ENCODE results near the gene PCSK2. TPM values are rescaled to one million over a fixed set of nuclear protein-coding genes. Genes with fewer than 3 reads are reported as not detected.

PCSK2 gene
- total RNA-seq, 5 donors from 2014 or later (not counting 1 experiment from before 2014, with no cell fraction given), result not detected

DNA sequence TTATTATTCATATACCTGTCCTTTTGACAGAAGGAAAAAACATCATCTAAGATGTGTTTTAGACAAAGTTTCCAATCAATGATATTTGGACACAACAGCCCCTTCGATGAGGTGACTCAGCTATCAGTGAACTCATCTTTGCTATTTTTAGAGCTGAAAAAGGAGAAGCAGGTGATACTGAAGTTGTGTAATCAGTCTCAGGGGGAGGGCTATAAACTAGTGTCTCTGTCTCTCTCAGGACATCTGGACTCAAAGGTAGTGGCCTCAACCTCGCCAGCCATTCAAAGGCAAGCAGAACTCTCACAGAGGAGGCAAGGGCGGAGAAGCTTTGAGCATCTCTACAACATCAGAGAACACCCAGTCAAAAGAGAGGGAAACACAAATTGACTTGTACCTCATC lies 168.9 kb downstream of the PCSK2 start:
- POLR2A ChIA-PET, result no interaction called here
- no peak overlapping the region for H3K27ac ChIP-seq (ENCODE audit: low read length)
- Mint-ChIP-seq H3K27me3 (peaks cover 12 to 15% of the 10 kb centered on the region in 2 donors), H3K9me3 (no peaks in the 10 kb centered on the region), H3K36me3 (no peaks in the 10 kb centered on the region), H3K4me1 (no peaks in the 10 kb centered on the region), H3K4me3 (no peak overlapping the region), H3K27ac (no peak overlapping the region)
- peaks cover 0 to 5% of the 10 kb centered on the region in 2 experiments for H3K27me3 ChIP-seq (replicated peaks in 1 of 2; ENCODE audit: control insufficient read depth in 2 of 2, extremely low read depth in 1 of 2, insufficient read depth in 2 of 2, low read length in 1 of 2)
- 70% methylated on average over 3 of the region's 3 CpGs for WGBS (ENCODE audit: insufficient coverage)
- ATAC-seq (replicated peaks in 1 of 4) (no peak), DNase-seq (no peak)
- no peaks in the 10 kb centered on the region for H3K36me3 ChIP-seq (ENCODE audit: control insufficient read depth in 2 of 2, extremely low read depth in 1 of 2, insufficient read depth in 1 of 2, low read length in 1 of 2)
- H3K4me1 ChIP-seq (ENCODE audit: control insufficient read depth in 1 of 2, extremely low read depth in 1 of 2, insufficient read depth in 2 of 2, low read length in 2 of 2), result no peaks in the 10 kb centered on the region
- CTCF ChIA-PET, result no interaction called here
- no peak overlapping the region for H3K4me3 ChIP-seq (ENCODE audit: control insufficient read depth in 1 of 2, extremely low read depth in 1 of 2, low read length in 1 of 2)
- no peaks in the 10 kb centered on the region for H3K9me3 ChIP-seq

DNA sequence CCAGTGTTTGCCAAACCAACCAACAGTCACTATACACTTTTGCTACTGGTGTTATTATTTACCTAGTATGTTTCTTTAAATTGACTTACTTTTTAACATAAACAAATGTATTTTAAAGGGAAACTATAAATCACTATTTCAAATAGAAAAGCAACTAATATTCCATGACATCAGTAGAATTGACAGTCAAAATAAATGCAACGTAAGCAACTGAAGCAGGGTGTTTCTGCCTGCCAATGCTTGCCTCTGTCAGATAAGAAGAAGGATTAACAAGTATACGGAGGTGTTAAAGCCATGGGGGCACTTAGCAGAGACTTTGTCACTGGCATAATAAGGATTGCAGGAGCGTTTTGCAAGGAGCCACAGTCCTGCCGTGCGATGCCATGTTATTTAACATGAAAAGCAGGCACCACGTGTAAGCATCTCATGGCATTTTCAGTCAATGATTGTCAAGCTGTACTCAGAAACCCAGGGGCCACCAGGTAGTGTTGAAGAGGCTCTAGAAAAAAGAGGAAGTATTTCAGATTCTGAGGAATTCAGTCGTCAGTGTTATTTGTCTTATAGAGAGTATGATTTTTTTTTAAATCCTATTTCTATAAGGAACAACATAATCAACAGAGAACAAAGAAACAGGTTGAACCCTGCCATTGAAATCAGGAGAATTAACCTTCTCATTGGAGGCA lies 172.6 kb downstream of the PCSK2 start:
- DNase-seq, result no peak
- no peaks in the 10 kb centered on the region for H3K4me1 Mint-ChIP-seq
- 60% methylated on average over 3 of the region's 7 CpGs for WGBS (ENCODE audit: insufficient coverage)
- POLR2A ChIA-PET, result no interaction called here
- H3K4me3 ChIP-seq (ENCODE audit: control insufficient read depth in 1 of 2, extremely low read depth in 1 of 2, low read length in 1 of 2), result no peak overlapping the region
- H3K4me1 ChIP-seq (ENCODE audit: control insufficient read depth in 1 of 2, extremely low read depth in 1 of 2, insufficient read depth in 2 of 2, low read length in 2 of 2), result no peaks in the 10 kb centered on the region
- no peak overlapping the region for H3K27ac Mint-ChIP-seq
- no peak overlapping the region for H3K27ac ChIP-seq (ENCODE audit: low read length)
- H3K27me3 Mint-ChIP-seq, result peaks cover 9 to 14% of the 10 kb centered on the region in 2 donors
- no peaks in the 10 kb centered on the region for H3K36me3 Mint-ChIP-seq
- H3K9me3 Mint-ChIP-seq, result no peaks in the 10 kb centered on the region
- H3K9me3 ChIP-seq, result no peaks in the 10 kb centered on the region
- H3K4me3 Mint-ChIP-seq, result no peak overlapping the region
- H3K27me3 ChIP-seq (replicated peaks in 1 of 2; ENCODE audit: control insufficient read depth in 2 of 2, extremely low read depth in 1 of 2, insufficient read depth in 2 of 2, low read length in 1 of 2), result peaks cover 0 to 5% of the 10 kb centered on the region in 2 experiments
- CTCF ChIA-PET, result no interaction called here
- no peaks in the 10 kb centered on the region for H3K36me3 ChIP-seq (ENCODE audit: control insufficient read depth in 2 of 2, extremely low read depth in 1 of 2, insufficient read depth in 1 of 2, low read length in 1 of 2)
- no peak for ATAC-seq (replicated peaks in 1 of 4)

DNA sequence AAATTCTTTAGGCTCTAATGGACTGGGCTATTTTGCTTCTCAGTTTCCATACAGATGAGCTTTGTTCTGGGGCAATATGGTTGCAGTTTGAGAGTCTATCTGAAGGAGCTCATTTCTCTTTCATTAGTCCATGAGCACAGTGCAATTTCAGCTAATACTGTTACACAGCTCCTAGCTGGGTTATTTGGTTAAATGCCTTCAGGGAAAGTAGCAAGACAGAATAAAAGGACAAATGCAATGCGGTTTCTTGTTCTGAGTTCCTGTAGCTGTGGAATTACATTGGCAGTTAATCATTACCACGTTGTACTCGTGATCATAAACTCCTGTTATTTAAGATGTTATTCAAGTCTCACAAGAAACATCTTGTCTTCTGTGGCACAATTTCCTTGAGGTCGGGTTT lies 176.6 kb downstream of the PCSK2 start:
- ATAC-seq (replicated peaks in 1 of 4) (no peak), DNase-seq (no peak)
- no peak overlapping the region for H3K4me3 Mint-ChIP-seq
- no peaks in the 10 kb centered on the region for H3K36me3 Mint-ChIP-seq
- H3K27ac ChIP-seq (ENCODE audit: low read length), result no peak overlapping the region
- 80% methylated on average over 2 of the region's 4 CpGs for WGBS (ENCODE audit: insufficient coverage)
- ChIA-PET POLR2A (no interaction called here), CTCF (no interaction called here)
- H3K9me3 ChIP-seq, result no peaks in the 10 kb centered on the region
- no peak overlapping the region for H3K27ac Mint-ChIP-seq
- H3K27me3 Mint-ChIP-seq, result peaks cover 14 to 15% of the 10 kb centered on the region in 2 donors
- H3K4me1 Mint-ChIP-seq, result no peaks in the 10 kb centered on the region
- no peaks in the 10 kb centered on the region for H3K9me3 Mint-ChIP-seq
- H3K4me1 ChIP-seq (ENCODE audit: control insufficient read depth in 1 of 2, extremely low read depth in 1 of 2, insufficient read depth in 2 of 2, low read length in 2 of 2), result no peaks in the 10 kb centered on the region
- H3K36me3 ChIP-seq (ENCODE audit: control insufficient read depth in 2 of 2, extremely low read depth in 1 of 2, insufficient read depth in 1 of 2, low read length in 1 of 2), result no peaks in the 10 kb centered on the region
- H3K4me3 ChIP-seq (ENCODE audit: control insufficient read depth in 1 of 2, extremely low read depth in 1 of 2, low read length in 1 of 2), result no peak overlapping the region
- H3K27me3 ChIP-seq (replicated peaks in 1 of 2; ENCODE audit: control insufficient read depth in 2 of 2, extremely low read depth in 1 of 2, insufficient read depth in 2 of 2, low read length in 1 of 2), result peaks cover 2 to 3% of the 10 kb centered on the region in 2 experiments

DNA sequence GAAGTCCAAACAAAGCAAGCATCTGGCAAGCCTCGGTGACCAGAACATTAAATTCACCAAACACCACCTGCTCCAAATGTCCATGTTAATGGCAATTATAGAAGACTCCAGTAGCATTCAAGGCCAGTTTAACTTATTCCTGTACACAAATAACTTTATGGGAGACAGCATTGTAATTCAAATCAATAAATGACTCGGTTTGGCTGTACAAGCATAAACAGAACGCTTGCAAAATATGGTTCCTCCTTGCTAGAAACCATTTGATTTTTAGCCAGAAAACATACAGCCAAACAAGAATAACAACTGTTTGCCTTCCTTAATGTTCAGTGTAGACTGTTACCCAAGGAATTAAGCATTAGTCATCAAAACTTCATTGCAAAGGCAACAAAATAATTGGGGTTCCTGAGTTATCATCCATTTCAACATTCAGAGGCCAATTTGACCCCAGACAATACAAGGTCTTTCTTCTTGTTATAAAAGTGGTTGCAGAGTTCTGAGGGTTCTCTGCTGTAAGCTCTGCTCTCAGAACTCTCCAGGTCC lies 179.3 kb downstream of the PCSK2 start:
- 100% methylated on average over 3 of the region's 3 CpGs for WGBS (ENCODE audit: insufficient coverage)
- POLR2A ChIA-PET, result no interaction called here

DNA sequence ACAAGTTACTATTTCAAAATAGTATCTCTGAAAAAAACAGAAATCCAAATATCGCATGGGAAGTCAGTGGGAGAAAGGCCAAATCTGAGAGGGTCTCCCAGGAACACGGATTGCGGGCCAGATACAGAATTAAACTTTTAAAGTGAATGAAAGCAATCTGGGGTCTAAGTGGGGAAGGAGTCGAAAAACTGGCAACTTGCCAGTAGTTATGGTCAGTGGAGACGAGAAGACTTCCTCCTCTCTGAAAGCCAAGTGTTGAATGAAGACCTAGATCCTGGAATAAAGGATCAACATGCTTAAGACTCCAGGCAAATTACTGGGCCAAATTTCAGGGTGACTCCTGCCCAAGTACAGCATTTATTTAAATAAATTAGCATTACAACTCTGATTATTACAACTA lies 180.7 kb downstream of the PCSK2 start:
- Mint-ChIP-seq H3K9me3 (peaks cover 0 to 6% (median 3%) of the 10 kb centered on the region in 3 donors), H3K4me1 (no peaks in the 10 kb centered on the region), H3K27me3 (peaks cover 27 to 29% of the 10 kb centered on the region in 2 donors), H3K27ac (no peak overlapping the region), H3K4me3 (no peak overlapping the region), H3K36me3 (no peaks in the 10 kb centered on the region)
- H3K9me3 ChIP-seq, result no peaks in the 10 kb centered on the region
- no peak for DNase-seq
- no peaks in the 10 kb centered on the region for H3K4me1 ChIP-seq (ENCODE audit: control insufficient read depth in 1 of 2, extremely low read depth in 1 of 2, insufficient read depth in 2 of 2, low read length in 2 of 2)
- CTCF ChIA-PET, result no interaction called here
- WGBS (ENCODE audit: insufficient coverage), result 62% methylated on average over 3 of the region's 5 CpGs
- no peak overlapping the region for H3K27ac ChIP-seq (ENCODE audit: low read length)
- POLR2A ChIA-PET, result no interaction called here
- no peaks in the 10 kb centered on the region for H3K36me3 ChIP-seq (ENCODE audit: control insufficient read depth in 2 of 2, extremely low read depth in 1 of 2, insufficient read depth in 1 of 2, low read length in 1 of 2)
- peaks cover 2 to 6% of the 10 kb centered on the region in 2 experiments for H3K27me3 ChIP-seq (replicated peaks in 1 of 2; ENCODE audit: control insufficient read depth in 2 of 2, extremely low read depth in 1 of 2, insufficient read depth in 2 of 2, low read length in 1 of 2)
- ATAC-seq (replicated peaks in 1 of 4), result no peak
- H3K4me3 ChIP-seq (ENCODE audit: control insufficient read depth in 1 of 2, extremely low read depth in 1 of 2, low read length in 1 of 2), result no peak overlapping the region

More for the DNA sequence above, 179.3 kb downstream of the PCSK2 start:
- H3K27me3 Mint-ChIP-seq, result peaks cover 22 to 24% of the 10 kb centered on the region in 2 donors
- H3K36me3 ChIP-seq (ENCODE audit: control insufficient read depth in 2 of 2, extremely low read depth in 1 of 2, insufficient read depth in 1 of 2, low read length in 1 of 2), result no peaks in the 10 kb centered on the region
- DNase-seq (no peak), ATAC-seq (replicated peaks in 1 of 4) (no peak)
- H3K36me3 Mint-ChIP-seq, result no peaks in the 10 kb centered on the region
- no peak overlapping the region for H3K4me3 ChIP-seq (ENCODE audit: control insufficient read depth in 1 of 2, extremely low read depth in 1 of 2, low read length in 1 of 2)
- no peaks in the 10 kb centered on the region for H3K4me1 ChIP-seq (ENCODE audit: control insufficient read depth in 1 of 2, extremely low read depth in 1 of 2, insufficient read depth in 2 of 2, low read length in 2 of 2)
- no peak overlapping the region for H3K27ac ChIP-seq (ENCODE audit: low read length)
- H3K9me3 ChIP-seq, result no peaks in the 10 kb centered on the region
- H3K9me3 Mint-ChIP-seq, result no peaks in the 10 kb centered on the region
- CTCF ChIA-PET, result no interaction called here
- no peak overlapping the region for H3K4me3 Mint-ChIP-seq
- H3K27ac Mint-ChIP-seq, result no peak overlapping the region
- peaks cover 2 to 4% of the 10 kb centered on the region in 2 experiments for H3K27me3 ChIP-seq (replicated peaks in 1 of 2; ENCODE audit: control insufficient read depth in 2 of 2, extremely low read depth in 1 of 2, insufficient read depth in 2 of 2, low read length in 1 of 2)
- H3K4me1 Mint-ChIP-seq, result no peaks in the 10 kb centered on the region

DNA sequence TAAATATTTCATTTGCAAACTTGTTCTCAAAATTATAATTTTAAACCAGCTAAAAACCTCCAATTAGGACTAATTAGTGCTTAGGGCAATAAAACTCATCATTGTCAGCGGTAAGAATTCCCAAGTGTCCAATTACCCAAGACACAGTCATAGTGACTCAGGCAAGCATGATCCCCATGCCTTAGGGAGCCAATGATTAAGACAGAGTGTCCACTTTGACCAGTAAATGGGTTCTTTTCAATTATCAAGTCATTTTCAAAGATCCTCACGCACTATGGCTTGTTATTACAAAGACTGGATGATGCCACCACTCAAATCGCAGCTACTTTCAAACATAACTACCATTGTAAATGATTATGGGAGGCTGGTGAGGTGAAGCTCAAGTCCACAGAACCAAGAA lies 190.4 kb downstream of the PCSK2 start:
- Histone ChIP-seq H3K27ac (ENCODE audit: low read length) (no peak overlapping the region), H3K4me1 (ENCODE audit: control insufficient read depth in 1 of 2, extremely low read depth in 1 of 2, insufficient read depth in 2 of 2, low read length in 2 of 2) (no peaks in the 10 kb centered on the region), H3K36me3 (ENCODE audit: control insufficient read depth in 2 of 2, extremely low read depth in 1 of 2, insufficient read depth in 1 of 2, low read length in 1 of 2) (no peaks in the 10 kb centered on the region), H3K9me3 (no peaks in the 10 kb centered on the region), H3K27me3 (replicated peaks in 1 of 2; ENCODE audit: control insufficient read depth in 2 of 2, extremely low read depth in 1 of 2, insufficient read depth in 2 of 2, low read length in 1 of 2) (peaks cover 0 to 3% of the 10 kb centered on the region in 2 experiments), H3K4me3 (ENCODE audit: control insufficient read depth in 1 of 2, extremely low read depth in 1 of 2, low read length in 1 of 2) (no peak overlapping the region)
- ATAC-seq (replicated peaks in 1 of 4), result no peak
- Mint-ChIP-seq H3K27ac (no peak overlapping the region), H3K4me3 (no peak overlapping the region), H3K4me1 (no peaks in the 10 kb centered on the region), H3K27me3 (peaks cover 15 to 18% of the 10 kb centered on the region in 2 donors), H3K36me3 (no peaks in the 10 kb centered on the region), H3K9me3 (peaks cover 13 to 16% (median 14%) of the 10 kb centered on the region in 3 donors)
- POLR2A ChIA-PET, result no interaction called here
- DNase-seq, result no peak
- no CpG with 5 or more reads among the region's 3 CpGs for WGBS (ENCODE audit: insufficient coverage)
- CTCF ChIA-PET, result no interaction called here

Data from T-cell (primary cell).